ENCODE data around the gene SLC38A10. TPM values are rescaled to one million over a fixed set of nuclear protein-coding genes. Genes with fewer than 3 reads are reported as not detected.

Gene SLC38A10
- total RNA-seq, 1 experiment from 2014 or later: 109 TPM

GRCh38 chr17:81234506-81234855 is 60.6 kb downstream of the SLC38A10 start:
- ChIA-PET RAD21 (ENCODE audit: low non-redundant PET in 1 of 2, low total read pairs in 2 of 2, uncharacterized antibody in 2 of 2, unreplicated experiment in 2 of 2) (no interaction called here), CTCF (interaction anchor here (1.0 kb wide), 1 partner anchor 92 kb away, joined by 4 read pairs; no protein-coding TSS in a partner anchor), POLR2A (interaction anchor here (0.6 to 1.2 kb wide), 2 partner anchors 90 to 1035 kb away, joined by 3 read pairs; no protein-coding TSS in a partner anchor)
- Histone ChIP-seq H3K27ac (ENCODE audit: low read depth, low read length) (no peak overlapping the region), H3K36me3 (ENCODE audit: control insufficient read depth in 1 of 2, insufficient read depth in 2 of 2, low read length in 2 of 2) (peaks cover 5 to 7% of the 10 kb centered on the region in 2 experiments; a peak in 1 of 4 replicates), H3K79me2 (ENCODE audit: insufficient read depth, low read length) (peaks cover 19% of the 10 kb centered on the region), H3K9me2 (ENCODE audit: insufficient read depth) (no peaks in the 10 kb centered on the region), H2AFZ (ENCODE audit: low read depth, low read length, poor library complexity, severe bottlenecking) (no peak overlapping the region), H3K4me2 (ENCODE audit: low read length) (no peak overlapping the region), H4K20me1 (ENCODE audit: insufficient read depth) (no peaks in the 10 kb centered on the region), H3K27me3 (ENCODE audit: insufficient read depth, low read length) (no peaks in the 10 kb centered on the region), H3K9me3 (ENCODE audit: control insufficient read depth in 1 of 2, insufficient read depth in 1 of 2, low read depth in 1 of 2, low read length in 2 of 2) (no peaks in the 10 kb centered on the region), H3K4me1 (ENCODE audit: control insufficient read depth in 1 of 2, insufficient read depth in 2 of 2, low read length in 2 of 2) (peaks cover 6 to 11% of the 10 kb centered on the region in 2 experiments; a peak in 3 of 4 replicates), H3K4me3 (replicated peaks in 1 of 2; ENCODE audit: low read depth in 1 of 2, low read length in 2 of 2) (no peak overlapping the region), H3K9ac (ENCODE audit: low read length) (no peak overlapping the region)
- ATAC-seq (no peak), DNase-seq (ENCODE audit: low read depth, low spot score) (no peak)
- TF ChIP-seq SRF (IDR thresholded peaks at IDR 0.05; ENCODE audit: low read depth): no peak
- no peak for TF ChIP-seq ZNF274 (IDR thresholded peaks at IDR 0.05; ENCODE audit: low read depth, low read length)
- TF ChIP-seq CTCF (IDR thresholded peaks at IDR 0.05 in 2 of 3, conservative IDR thresholded peaks at IDR 0.05 in 1 of 3; ENCODE audit: borderline replicate concordance in 1 of 3, insufficient read depth in 1 of 3, low read depth in 2 of 3, low read length in 2 of 3): no peak
- no peak for TF ChIP-seq YY1 (IDR thresholded peaks at IDR 0.05; ENCODE audit: extremely low read depth, insufficient replicate concordance, low read depth, low read length)
- TF ChIP-seq FOSL1 (IDR thresholded peaks at IDR 0.05; ENCODE audit: low read depth): no peak
- intact Hi-C loops (cut with micrococcal nuclease): no loop called here
- BruUV-seq (replicated peaks): no TSS peak

GRCh38 chr17:81233811-81234505 is 61.1 kb downstream of the SLC38A10 start:
- no peak overlapping the region for H3K4me2 ChIP-seq (ENCODE audit: low read length)
- no peaks in the 10 kb centered on the region for H4K20me1 ChIP-seq (ENCODE audit: insufficient read depth)
- no peak for DNase-seq (ENCODE audit: low read depth, low spot score)
- peaks cover 16% of the 10 kb centered on the region; the same call in 1 of the 2 replicates for H3K79me2 ChIP-seq (ENCODE audit: insufficient read depth, low read length)
- peaks cover 5 to 7% of the 10 kb centered on the region in 2 experiments; a peak in 1 of 4 replicates for H3K36me3 ChIP-seq (ENCODE audit: control insufficient read depth in 1 of 2, insufficient read depth in 2 of 2, low read length in 2 of 2)
- H3K9ac ChIP-seq (ENCODE audit: low read length): no peak overlapping the region
- H3K27ac ChIP-seq (ENCODE audit: low read depth, low read length): no peak overlapping the region
- ChIA-PET RAD21 (ENCODE audit: low non-redundant PET in 1 of 2, low total read pairs in 2 of 2, uncharacterized antibody in 2 of 2, unreplicated experiment in 2 of 2) (no interaction called here), POLR2A (interaction anchor here (0.5 to 1.2 kb wide), 3 partner anchors 9 to 1034 kb away, joined by 3 to 5 read pairs (median 3); no protein-coding TSS in a partner anchor), CTCF (interaction anchor here (1.0 kb wide), 1 partner anchor 91 kb away, joined by 4 read pairs; no protein-coding TSS in a partner anchor)
- no peak overlapping the region for H3K4me3 ChIP-seq (replicated peaks in 1 of 2; ENCODE audit: low read depth in 1 of 2, low read length in 2 of 2)
- no peaks in the 10 kb centered on the region for H3K9me2 ChIP-seq (ENCODE audit: insufficient read depth)
- no peaks in the 10 kb centered on the region for H3K27me3 ChIP-seq (ENCODE audit: insufficient read depth, low read length)
- ATAC-seq: no peak
- H3K4me1 ChIP-seq (ENCODE audit: control insufficient read depth in 1 of 2, insufficient read depth in 2 of 2, low read length in 2 of 2): peaks cover 6 to 11% of the 10 kb centered on the region in 2 experiments; a peak in 3 of 4 replicates
- no peaks in the 10 kb centered on the region for H3K9me3 ChIP-seq (ENCODE audit: control insufficient read depth in 1 of 2, insufficient read depth in 1 of 2, low read depth in 1 of 2, low read length in 2 of 2)
- TF ChIP-seq CTCF (IDR thresholded peaks at IDR 0.05 in 2 of 3, conservative IDR thresholded peaks at IDR 0.05 in 1 of 3; ENCODE audit: borderline replicate concordance in 1 of 3, insufficient read depth in 1 of 3, low read depth in 2 of 3, low read length in 2 of 3) (no peak), CEBPB (IDR thresholded peaks at IDR 0.05; ENCODE audit: low read depth) (no peak), ATF3 (IDR thresholded peaks at IDR 0.05) (no peak), FOSL1 (IDR thresholded peaks at IDR 0.05; ENCODE audit: low read depth) (no peak), ELF1 (IDR thresholded peaks at IDR 0.05; ENCODE audit: borderline replicate concordance, low read depth) (no peak)
- BruUV-seq (replicated peaks): no TSS peak
- H2AFZ ChIP-seq (ENCODE audit: low read depth, low read length, poor library complexity, severe bottlenecking): no peak overlapping the region
- intact Hi-C loops (cut with micrococcal nuclease): no loop called here
